ENCODE data around the gene PTPN20.
"Not testable (repeated sequence)": the region's sequence is repeated elsewhere in the genome, so short reads cannot be mapped to it uniquely, and the experiment has no call there.

PTPN20 gene

GRCh38 chr10:46963356-46963755 is 52.1 kb downstream of the PTPN20 start:
- not testable (repeated sequence) for DNase-seq

GRCh38 chr10:46967013-46967412 is 55.8 kb downstream of the PTPN20 start:
- not testable (repeated sequence) for DNase-seq

GRCh38 chr10:46980223-46980622 is 69.0 kb downstream of the PTPN20 start:
- DNase-seq = not testable (repeated sequence)

- not testable (repeated sequence) for DNase-seq
Observed at GRCh38 chr10:46987233-46987924, 76.2 kb downstream of the PTPN20 start.

- DNase-seq = peak; percentile 21
Observed at GRCh38 chr10:46992803-46993561, 81.8 kb downstream of the PTPN20 start.

- no peak for DNase-seq
Observed at GRCh38 chr10:46995234-46995633, 84.0 kb downstream of the PTPN20 start.

GRCh38 chr10:46998192-46998591 is 87.0 kb downstream of the PTPN20 start:
- DNase-seq = no peak

- DNase-seq = no peak
Observed at GRCh38 chr10:46998595-46998994, 87.4 kb downstream of the PTPN20 start.

GRCh38 chr10:46999217-46999616 is 88.0 kb downstream of the PTPN20 start:
- no peak for DNase-seq

- DNase-seq = no peak
Observed at GRCh38 chr10:47008769-47009168, 97.5 kb downstream of the PTPN20 start.

GRCh38 chr10:47009215-47009838 is 98.1 kb downstream of the PTPN20 start:
- no peak for DNase-seq

GRCh38 chr10:47010036-47010435 is 98.8 kb downstream of the PTPN20 start:
- no peak for DNase-seq

- no peak for DNase-seq
Observed at GRCh38 chr10:47012214-47012613, 101.0 kb downstream of the PTPN20 start.

GRCh38 chr10:47013507-47014154 is 102.4 kb downstream of the PTPN20 start:
- no peak for DNase-seq

GRCh38 chr10:47015404-47015803 is 104.2 kb downstream of the PTPN20 start:
- DNase-seq = no peak

GRCh38 chr10:47016564-47016963 is 105.3 kb downstream of the PTPN20 start:
- DNase-seq = no peak

- DNase-seq = no peak
Observed at GRCh38 chr10:47018026-47018735, 107.0 kb downstream of the PTPN20 start.

- no peak for DNase-seq
Observed at GRCh38 chr10:47019155-47020145, 108.2 kb downstream of the PTPN20 start.

GRCh38 chr10:47020471-47020870 is 109.2 kb downstream of the PTPN20 start:
- DNase-seq = no peak

- no peak for DNase-seq
Observed at GRCh38 chr10:47021850-47022249, 110.6 kb downstream of the PTPN20 start.

All from DMS 273 treated with DMSO at 0.1 percent for 48 hours (cell line).